Testis (tissue), 3 donors: ENCODE measurements around the gene RSU1. TPM values are rescaled to one million over a fixed set of nuclear protein-coding genes. Genes with fewer than 3 reads are reported as not detected.

ENCODE experiments used
- DNase-seq: peaks from one replicate; pipeline ENCODE4 v3.0.0-alpha.2; 2019
- H3K27ac ChIP-seq, 2 donors: fragments of 200-600 bp; sonication (generic); one replicate each; pipeline ENCODE4 v1.5.1; 2019
- H3K27me3 ChIP-seq: fragments of 200-600 bp; sonication (generic); one replicate; pipeline ENCODE4 v1.5.1; 2019
- H3K36me3 ChIP-seq: fragments of 200-600 bp; sonication (generic); one replicate; pipeline ENCODE4 v1.5.1; 2017; ENCODE audit warnings: low read depth; ENCODE audit errors: missing control alignments
- H3K4me1 ChIP-seq: fragments of 200-600 bp; sonication (generic); one replicate; pipeline ENCODE4 v1.5.1; 2019
- H3K4me3 ChIP-seq, 2 donors: fragments of 200-600 bp; sonication (generic); one replicate each; pipeline ENCODE4 v1.5.1; 2017 to 2019
- H3K9me3 ChIP-seq: fragments of 200-600 bp; sonication (generic); one replicate; pipeline ENCODE4 v1.5.1; 2017
- CTCF ChIP-seq, 3 experiments: fragments of 450-650 bp in 2 of 3; fragments of 200-600 bp in 1 of 3; sonication (generic) in 1 of 3; IDR thresholded peaks; one replicate each; pipeline ENCODE4 v1.5.1; 2016 to 2019; ENCODE audit warnings: antibody characterized with exemption in 3 of 3, mild to moderate bottlenecking in 2 of 3, moderate library complexity in 1 of 3
- POLR2A ChIP-seq: fragments of 450-650 bp; IDR thresholded peaks from one replicate; pipeline ENCODE4 v1.6.1; 2017; ENCODE audit warnings: antibody characterized with exemption, mild to moderate bottlenecking, moderate library complexity
- WGBS, 2 donors: methylation state at CpG; one replicate each; pipeline ENCODE4 v1.1.5; 2018; 5-methylcytosine and 5-hydroxymethylcytosine counted together
- intact Hi-C: fragments of 100-400 bp; cut with DNase I; formaldehyde crosslinking; loops from one replicate; pipeline ENCODE4 v1.15.1; 2023; ENCODE audit warnings: low total_unique reads
- polyA plus RNA-seq: library from polyadenylated mRNA; stranded (reverse); fragments of 350-450 nt; fragmentation: Illumina TruSeq; extraction: RNeasy Lipid Tissue Mini Kit (QIAGEN cat#74804); gene quantifications from one replicate; pipeline ENCODE4 v1.2.3, GENCODE V29; 2014; ENCODE audit warnings: low read depth, low replicate concordance; ENCODE audit not compliant: insufficient read depth
- total RNA-seq, 2 donors: library from RNA; depleted of rRNA; stranded (reverse); fragments of >200 nt; gene quantifications; one replicate each; pipeline ENCODE4 v1.2.3, GENCODE V29; 2016

RSU1 gene
- total and polyA plus RNA-seq, 3 donors from 2014 or later, result 26.0 to 38.4 (median 27.3) TPM

- 84 to 87% methylated on average over 6 of the region's 6 CpGs for WGBS, 2 donors
- Histone ChIP-seq H3K9me3 (no peaks in the 10 kb centered on the region), H3K4me3 (no peak overlapping the region), H3K27ac (no peak overlapping the region), H3K36me3 (no peaks in the 10 kb centered on the region), H3K4me1 (no peaks in the 10 kb centered on the region), H3K27me3 (no peaks in the 10 kb centered on the region)
- intact Hi-C loops, result no loop called here
- DNase-seq, result no peak
- no peak for TF ChIP-seq CTCF (IDR thresholded peaks at IDR 0.05)
- TF ChIP-seq POLR2A, result no peak
Measured at GRCh38 chr10:16724509-16724908, 92.7 kb downstream of the RSU1 start.

GRCh38 chr10:16720812-16721211, 96.4 kb downstream of the RSU1 start:
- intact Hi-C loops, result no loop called here
- H3K4me1 ChIP-seq, result no peaks in the 10 kb centered on the region
- no peaks in the 10 kb centered on the region for H3K9me3 ChIP-seq
- H3K27ac ChIP-seq, result no peak overlapping the region
- DNase-seq, result no peak
- TF ChIP-seq POLR2A (no peak), CTCF (IDR thresholded peaks at IDR 0.05) (no peak)
- no peaks in the 10 kb centered on the region for H3K27me3 ChIP-seq
- 93 to 94% methylated on average over 2 of the region's 2 CpGs for WGBS, 2 donors
- no peak overlapping the region for H3K4me3 ChIP-seq
- H3K36me3 ChIP-seq, result no peaks in the 10 kb centered on the region

GRCh38 chr10:16717622-16718395, 99.4 kb downstream of the RSU1 start:
- Histone ChIP-seq H3K27me3 (no peaks in the 10 kb centered on the region), H3K27ac (no peak overlapping the region), H3K36me3 (no peaks in the 10 kb centered on the region), H3K4me1 (no peaks in the 10 kb centered on the region), H3K9me3 (no peaks in the 10 kb centered on the region), H3K4me3 (no peak overlapping the region)
- no peak for DNase-seq
- 76 to 83% methylated on average over 4 of the region's 4 CpGs for WGBS, 2 donors
- no peak for TF ChIP-seq POLR2A
- intact Hi-C loops, result no loop called here

GRCh38 chr10:16716051-16716450, 101.2 kb downstream of the RSU1 start:
- Histone ChIP-seq H3K4me3 (no peak overlapping the region), H3K4me1 (no peaks in the 10 kb centered on the region), H3K9me3 (no peaks in the 10 kb centered on the region), H3K27me3 (no peaks in the 10 kb centered on the region), H3K36me3 (no peaks in the 10 kb centered on the region), H3K27ac (no peak overlapping the region)
- DNase-seq, result no peak
- 88 to 94% methylated on average over 5 of the region's 5 CpGs for WGBS, 2 donors
- intact Hi-C loops, result no loop called here
- TF ChIP-seq CTCF (IDR thresholded peaks at IDR 0.05) (no peak), POLR2A (no peak)

- H3K27ac ChIP-seq, result no peak overlapping the region
- no peak for DNase-seq
- H3K4me3 ChIP-seq, result no peak overlapping the region
- H3K36me3 ChIP-seq, result no peaks in the 10 kb centered on the region
- H3K9me3 ChIP-seq, result no peaks in the 10 kb centered on the region
- H3K27me3 ChIP-seq, result no peaks in the 10 kb centered on the region
- H3K4me1 ChIP-seq, result no peaks in the 10 kb centered on the region
- 96 to 99% methylated on average over 3 of the region's 3 CpGs for WGBS, 2 donors
- TF ChIP-seq POLR2A (no peak), CTCF (IDR thresholded peaks at IDR 0.05) (no peak)
- intact Hi-C loops, result no loop called here
Measured at GRCh38 chr10:16713290-16713689, 103.9 kb downstream of the RSU1 start.
